ENCODE results near the gene FAM219A. TPM values are rescaled to one million over a fixed set of nuclear protein-coding genes. Genes with fewer than 3 reads are reported as not detected.

Gene FAM219A
- total RNA-seq, 1 experiment from 2014 or later = 63.3 TPM

DNA sequence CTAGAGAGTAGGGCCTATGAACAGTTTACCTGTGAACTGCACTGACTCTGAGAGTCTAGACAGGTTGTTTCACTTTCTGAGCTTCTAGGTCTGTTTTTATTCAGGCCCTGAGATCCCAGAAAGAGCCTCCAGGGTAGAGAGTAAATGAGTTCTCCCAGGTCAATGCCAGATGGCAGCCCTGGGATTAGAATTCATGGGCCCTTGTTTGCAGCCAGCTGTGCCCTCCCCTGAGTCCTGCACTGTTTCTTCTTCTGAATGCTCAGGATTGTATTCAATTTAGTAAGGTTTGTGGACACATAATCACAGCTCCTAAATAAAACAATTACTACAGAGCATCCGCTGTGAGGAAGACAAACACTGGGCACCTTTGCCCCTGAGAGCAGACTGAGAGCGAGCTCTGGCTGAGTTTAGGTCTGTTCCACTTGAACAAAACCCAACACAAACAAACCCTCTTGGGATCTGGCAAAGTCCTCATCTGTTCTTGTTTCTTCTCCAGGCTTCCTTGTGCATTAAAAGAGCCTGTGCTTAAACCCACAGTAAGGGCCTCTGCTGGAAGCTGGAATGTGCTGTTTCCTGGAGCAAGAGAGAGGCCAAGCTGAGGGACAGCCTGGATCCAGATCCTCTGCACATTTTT, 29.9 kb downstream of the FAM219A start:
- BruUV-seq (replicated peaks) = no TSS peak
- Histone ChIP-seq H3K27ac (ENCODE audit: low read depth, low read length, poor library complexity, severe bottlenecking) (no peak overlapping the region), H3K36me3 (ENCODE audit: insufficient read depth, low read length, poor library complexity, severe bottlenecking) (no peaks in the 10 kb centered on the region), H3K4me3 (ENCODE audit: low read depth, low read length, poor library complexity, severe bottlenecking) (no peak overlapping the region), H3K4me1 (ENCODE audit: insufficient read depth, low read length, poor library complexity, severe bottlenecking) (no peaks in the 10 kb centered on the region), H3K27me3 (replicated peaks; ENCODE audit: insufficient read depth, low read depth, low read length, poor library complexity) (no peaks in the 10 kb centered on the region), H3K9me3 (ENCODE audit: low read depth, low read length, poor library complexity, severe bottlenecking) (no peaks in the 10 kb centered on the region)
- intact Hi-C loops (cut with micrococcal nuclease; ENCODE audit: unreplicated experiment) = no loop called here
- DNase-seq (ENCODE audit: low spot score) = no peak
- no peak for TF ChIP-seq EZH2 (IDR thresholded peaks at IDR 0.05; ENCODE audit: borderline replicate concordance, low read depth, low read length, poor library complexity, severe bottlenecking)
- TF ChIP-seq, protein P1, sequence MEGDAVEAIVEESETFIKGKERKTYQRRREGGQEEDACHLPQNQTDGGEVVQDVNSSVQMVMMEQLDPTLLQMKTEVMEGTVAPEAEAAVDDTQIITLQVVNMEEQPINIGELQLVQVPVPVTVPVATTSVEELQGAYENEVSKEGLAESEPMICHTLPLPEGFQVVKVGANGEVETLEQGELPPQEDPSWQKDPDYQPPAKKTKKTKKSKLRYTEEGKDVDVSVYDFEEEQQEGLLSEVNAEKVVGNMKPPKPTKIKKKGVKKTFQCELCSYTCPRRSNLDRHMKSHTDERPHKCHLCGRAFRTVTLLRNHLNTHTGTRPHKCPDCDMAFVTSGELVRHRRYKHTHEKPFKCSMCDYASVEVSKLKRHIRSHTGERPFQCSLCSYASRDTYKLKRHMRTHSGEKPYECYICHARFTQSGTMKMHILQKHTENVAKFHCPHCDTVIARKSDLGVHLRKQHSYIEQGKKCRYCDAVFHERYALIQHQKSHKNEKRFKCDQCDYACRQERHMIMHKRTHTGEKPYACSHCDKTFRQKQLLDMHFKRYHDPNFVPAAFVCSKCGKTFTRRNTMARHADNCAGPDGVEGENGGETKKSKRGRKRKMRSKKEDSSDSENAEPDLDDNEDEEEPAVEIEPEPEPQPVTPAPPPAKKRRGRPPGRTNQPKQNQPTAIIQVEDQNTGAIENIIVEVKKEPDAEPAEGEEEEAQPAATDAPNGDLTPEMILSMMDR (conservative IDR thresholded peaks at IDR 0.05; ENCODE audit: low read depth, low read length) = no peak
- ChIA-PET CTCF (no interaction called here), POLR2A (ENCODE audit: low non-redundant PET) (no interaction called here)

DNA sequence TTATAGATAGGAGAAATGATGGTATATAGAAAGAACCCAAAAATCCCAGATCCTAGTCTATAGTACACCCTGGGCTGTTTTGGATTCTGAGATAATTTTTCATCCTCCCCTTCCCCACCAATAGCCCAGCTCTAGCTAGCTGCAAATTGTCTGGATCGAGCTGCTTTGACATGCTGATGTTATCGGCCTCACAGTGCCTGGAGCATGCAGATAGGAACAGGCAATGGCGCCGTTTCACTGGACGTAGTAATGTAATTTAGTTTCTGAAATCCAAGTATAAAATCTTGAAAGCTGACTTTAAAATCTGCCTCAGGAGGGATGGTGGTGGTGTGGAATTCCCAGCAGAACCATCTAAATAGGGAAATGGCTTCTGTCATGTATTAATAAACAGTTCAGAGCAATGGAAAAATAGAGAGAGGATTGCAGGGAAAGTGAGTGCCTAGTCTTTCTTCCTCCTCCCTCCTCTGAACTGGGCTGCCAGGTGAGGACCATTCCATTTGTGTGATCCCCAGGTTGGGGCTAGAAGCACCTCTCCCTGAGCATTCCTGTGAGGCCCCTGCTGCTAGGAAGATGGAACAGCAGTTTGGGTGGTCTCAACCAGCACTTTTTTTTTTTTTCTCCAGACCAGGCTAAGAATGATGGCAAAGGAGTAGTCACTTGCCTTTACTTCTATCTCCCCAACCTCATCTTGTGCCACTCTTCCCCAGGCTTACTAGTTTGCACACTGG, 31.9 kb downstream of the FAM219A start:
- intact Hi-C loops (cut with micrococcal nuclease; ENCODE audit: unreplicated experiment) = no loop called here
- Histone ChIP-seq H3K27me3 (replicated peaks; ENCODE audit: insufficient read depth, low read depth, low read length, poor library complexity) (no peaks in the 10 kb centered on the region), H3K9me3 (ENCODE audit: low read depth, low read length, poor library complexity, severe bottlenecking) (no peaks in the 10 kb centered on the region), H3K27ac (ENCODE audit: low read depth, low read length, poor library complexity, severe bottlenecking) (no peak overlapping the region), H3K4me3 (ENCODE audit: low read depth, low read length, poor library complexity, severe bottlenecking) (no peak overlapping the region), H3K4me1 (ENCODE audit: insufficient read depth, low read length, poor library complexity, severe bottlenecking) (no peaks in the 10 kb centered on the region), H3K36me3 (ENCODE audit: insufficient read depth, low read length, poor library complexity, severe bottlenecking) (no peaks in the 10 kb centered on the region)
- no peak for TF ChIP-seq EZH2 (IDR thresholded peaks at IDR 0.05; ENCODE audit: borderline replicate concordance, low read depth, low read length, poor library complexity, severe bottlenecking)
- TF ChIP-seq, protein P1 (conservative IDR thresholded peaks at IDR 0.05; ENCODE audit: low read depth, low read length) = no peak
- no peak for DNase-seq (ENCODE audit: low spot score)
- ChIA-PET POLR2A (ENCODE audit: low non-redundant PET) (no interaction called here), CTCF (no interaction called here)
- no TSS peak for BruUV-seq (replicated peaks)

DNA sequence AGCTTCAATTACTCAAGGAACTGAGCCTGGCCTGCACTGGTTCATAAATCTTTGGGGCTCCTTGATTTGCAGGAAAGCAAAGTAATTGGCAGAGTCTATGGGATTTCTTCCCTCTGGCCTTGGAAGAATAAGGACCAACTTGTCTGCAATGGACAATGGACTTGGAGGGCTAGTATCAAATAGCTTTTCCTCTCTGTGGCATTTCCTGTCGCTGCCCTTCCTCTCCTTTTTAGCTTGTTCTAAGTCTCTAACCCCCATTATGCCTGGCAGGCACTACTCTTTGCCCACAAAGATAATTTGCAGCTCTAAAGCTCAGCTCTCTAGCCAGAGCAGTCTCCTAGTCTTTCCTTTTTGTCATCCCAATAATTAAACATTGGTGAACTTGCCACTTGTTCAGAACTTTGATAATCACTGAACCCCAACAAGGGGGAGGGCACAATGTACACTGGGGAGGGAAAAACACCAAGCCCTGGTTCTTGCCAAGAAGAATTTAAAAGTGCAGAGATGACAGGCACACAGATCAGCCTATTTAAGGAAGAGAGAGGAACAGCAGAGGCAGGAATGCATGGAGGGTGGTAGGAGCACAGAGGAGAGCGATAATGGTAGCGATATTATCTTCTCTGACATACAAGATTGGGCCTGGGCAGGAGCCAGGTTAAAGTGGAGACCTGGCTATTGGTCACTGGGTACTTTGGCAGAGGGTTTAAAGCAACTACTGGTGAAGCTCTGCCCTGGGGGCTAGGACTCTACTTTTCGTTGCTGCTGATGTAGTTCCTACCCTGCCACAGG, 38.5 kb downstream of the FAM219A start:
- no TSS peak for BruUV-seq (replicated peaks)
- TF ChIP-seq, protein P1 (conservative IDR thresholded peaks at IDR 0.05; ENCODE audit: low read depth, low read length) = no peak
- TF ChIP-seq EZH2 (IDR thresholded peaks at IDR 0.05; ENCODE audit: borderline replicate concordance, low read depth, low read length, poor library complexity, severe bottlenecking) = no peak
- Histone ChIP-seq H3K4me3 (ENCODE audit: low read depth, low read length, poor library complexity, severe bottlenecking) (no peak overlapping the region), H3K36me3 (ENCODE audit: insufficient read depth, low read length, poor library complexity, severe bottlenecking) (no peaks in the 10 kb centered on the region), H3K4me1 (ENCODE audit: insufficient read depth, low read length, poor library complexity, severe bottlenecking) (no peaks in the 10 kb centered on the region), H3K27ac (ENCODE audit: low read depth, low read length, poor library complexity, severe bottlenecking) (no peak overlapping the region), H3K9me3 (ENCODE audit: low read depth, low read length, poor library complexity, severe bottlenecking) (no peaks in the 10 kb centered on the region), H3K27me3 (replicated peaks; ENCODE audit: insufficient read depth, low read depth, low read length, poor library complexity) (no peaks in the 10 kb centered on the region)
- intact Hi-C loops (cut with micrococcal nuclease; ENCODE audit: unreplicated experiment) = loop anchor here (5.0 kb wide), 1 partner anchor 82 kb away; no protein-coding TSS in a partner anchor
- no peak for DNase-seq (ENCODE audit: low spot score)
- CTCF ChIA-PET = no interaction called here
- POLR2A ChIA-PET (ENCODE audit: low non-redundant PET) = no interaction called here
